SU-DHL-6 (cell line): ENCODE data around the gene BRAT1.

Experiments
- CTCF ChIP-seq: fragments of 200-600 bp; sonication (generic); IDR thresholded peaks from one replicate; pipeline ENCODE4 v1.5.1; 2017; ENCODE audit warnings: antibody characterized with exemption, mild to moderate bottlenecking, low read length, moderate library complexity; ENCODE audit not compliant: insufficient read depth, poor library complexity, severe bottlenecking
- EZH2phosphoT487 ChIP-seq: fragments of 200-600 bp; sonication (generic), shearing (Covaris generic); conservative IDR thresholded peaks from 2 replicates; pipeline ENCODE4 v1.6.1; 2018; ENCODE audit warnings: mild to moderate bottlenecking, antibody characterized with exemption, low read length, moderate library complexity, mixed read lengths

- no peak for TF ChIP-seq CTCF
- TF ChIP-seq EZH2phosphoT487, result no peak
Measured at GRCh38 chr7:2586326-2587020, 31.1 kb upstream of the BRAT1 start.
